KMS-11 (cell line): ENCODE data around the gene TBCD.

Experiments used
- H2AFZ ChIP-seq: fragments of 200-600 bp; sonication (generic); 2 replicates; pipeline ENCODE4 v1.6.1; 2016; ENCODE audit warnings: antibody characterized with exemption, mixed run types, low read depth
- H3K27ac ChIP-seq: fragments of 200-600 bp; sonication (generic); 2 replicates; pipeline ENCODE4 v1.6.1; 2016; ENCODE audit warnings: mild to moderate bottlenecking, mixed run types
- H3K27me3 ChIP-seq: fragments of 200-600 bp; sonication (generic); 2 replicates; pipeline ENCODE4 v1.6.1; 2017; ENCODE audit warnings: mild to moderate bottlenecking, low read depth, mixed run types, moderate library complexity; ENCODE audit not compliant: insufficient read depth
- H3K36me3 ChIP-seq: fragments of 200-600 bp; sonication (generic); 2 replicates; pipeline ENCODE4 v1.6.1; 2017; ENCODE audit warnings: mild to moderate bottlenecking, mixed run types; ENCODE audit not compliant: insufficient read depth
- H3K4me1 ChIP-seq: fragments of 200-600 bp; sonication (generic); 2 replicates; pipeline ENCODE4 v1.6.1; 2016; ENCODE audit warnings: mild to moderate bottlenecking, low read depth, mixed run types; ENCODE audit not compliant: poor library complexity, severe bottlenecking
- H3K4me2 ChIP-seq: fragments of 200-600 bp; sonication (generic); 2 replicates; pipeline ENCODE4 v1.7.0; 2016; ENCODE audit warnings: mild to moderate bottlenecking, mixed run types
- H3K4me3 ChIP-seq: fragments of 200-600 bp; sonication (generic); IDR thresholded peaks from 2 replicates; pipeline ENCODE4 v1.6.1; 2017; ENCODE audit warnings: low read depth, low read length, mixed read lengths; ENCODE audit not compliant: insufficient read depth
- H3K79me2 ChIP-seq: fragments of 200-600 bp; sonication (generic); 2 replicates; pipeline ENCODE4 v1.6.1; 2016; ENCODE audit warnings: low read depth, mixed run types; ENCODE audit not compliant: insufficient read depth
- H3K9ac ChIP-seq: fragments of 200-600 bp; sonication (generic); 2 replicates; pipeline ENCODE4 v1.6.1; 2016; ENCODE audit warnings: mild to moderate bottlenecking, mixed run types
- H4K20me1 ChIP-seq: fragments of 200-600 bp; sonication (generic); 2 replicates; pipeline ENCODE4 v1.6.1; 2016; ENCODE audit warnings: mild to moderate bottlenecking, mixed run types; ENCODE audit not compliant: insufficient read depth
- CTCF ChIP-seq: fragments of 200-600 bp; sonication (generic); conservative IDR thresholded peaks from 2 replicates; pipeline ENCODE4 v1.6.1; 2017; ENCODE audit warnings: low read depth, mild to moderate bottlenecking, antibody characterized with exemption, low read length, moderate library complexity, mixed read lengths

Gene TBCD

GRCh38 chr17:82976982-82977488 is 225.2 kb downstream of the TBCD start:
- H4K20me1 ChIP-seq = no peaks in the 10 kb centered on the region
- H2AFZ ChIP-seq = no peak overlapping the region
- no peaks in the 10 kb centered on the region for H3K4me1 ChIP-seq
- H3K9ac ChIP-seq = no peak overlapping the region
- H3K36me3 ChIP-seq = no peaks in the 10 kb centered on the region
- TF ChIP-seq CTCF = no peak
- H3K27me3 ChIP-seq = no peaks in the 10 kb centered on the region
- H3K4me3 ChIP-seq = no peak overlapping the region
- no peak overlapping the region for H3K4me2 ChIP-seq
- H3K27ac ChIP-seq = no peak overlapping the region
- no peaks in the 10 kb centered on the region for H3K79me2 ChIP-seq

- H3K27me3 ChIP-seq = no peaks in the 10 kb centered on the region
- TF ChIP-seq CTCF = no peak
- no peak overlapping the region for H2AFZ ChIP-seq
- no peaks in the 10 kb centered on the region for H3K36me3 ChIP-seq
- no peaks in the 10 kb centered on the region for H4K20me1 ChIP-seq
- no peaks in the 10 kb centered on the region for H3K79me2 ChIP-seq
- H3K27ac ChIP-seq = no peak overlapping the region
- no peak overlapping the region for H3K9ac ChIP-seq
- H3K4me1 ChIP-seq = no peaks in the 10 kb centered on the region
- no peak overlapping the region for H3K4me2 ChIP-seq
- H3K4me3 ChIP-seq = no peak overlapping the region
These were observed 225.7 kb downstream of the TBCD start for GRCh38 chr17:82977606-82978005.

GRCh38 chr17:82978765-82979349 is 227.0 kb downstream of the TBCD start:
- TF ChIP-seq CTCF = no peak
- Histone ChIP-seq H3K9ac (no peak overlapping the region), H3K27ac (no peak overlapping the region), H3K4me3 (no peak overlapping the region), H3K79me2 (no peaks in the 10 kb centered on the region), H3K36me3 (no peaks in the 10 kb centered on the region), H4K20me1 (no peaks in the 10 kb centered on the region), H2AFZ (no peak overlapping the region), H3K4me1 (no peaks in the 10 kb centered on the region), H3K27me3 (no peaks in the 10 kb centered on the region), H3K4me2 (no peak overlapping the region)

- TF ChIP-seq CTCF = no peak
- H2AFZ ChIP-seq = no peak overlapping the region
- no peak overlapping the region for H3K27ac ChIP-seq
- no peak overlapping the region for H3K4me2 ChIP-seq
- H3K27me3 ChIP-seq = no peaks in the 10 kb centered on the region
- H3K9ac ChIP-seq = no peak overlapping the region
- no peak overlapping the region for H3K4me3 ChIP-seq
- H3K4me1 ChIP-seq = no peaks in the 10 kb centered on the region
- H3K36me3 ChIP-seq = no peaks in the 10 kb centered on the region
- H4K20me1 ChIP-seq = no peaks in the 10 kb centered on the region
- no peaks in the 10 kb centered on the region for H3K79me2 ChIP-seq
These were observed 227.9 kb downstream of the TBCD start for GRCh38 chr17:82979718-82980117.
